Measurements from ENCODE around the gene ADAM12. TPM values are rescaled to one million over a fixed set of nuclear protein-coding genes. Genes with fewer than 3 reads are reported as not detected.

ADAM12 gene
- polyA plus RNA-seq, 1 of the 3 experiments (the other 2 are of a cell fraction) = 25.0 TPM

- no peak for TF ChIP-seq REST (IDR thresholded peaks at IDR 0.05; ENCODE audit: low read depth, low read length)
Measured at GRCh38 chr10:126243306-126243705, 145.0 kb downstream of the ADAM12 start (continued).

- no peaks in the 10 kb centered on the region for H3K27me3 ChIP-seq (ENCODE audit: insufficient read depth)
- H3K4me1 ChIP-seq (ENCODE audit: control insufficient read depth in 1 of 2, insufficient read depth in 2 of 2, low read depth in 1 of 2, low read length in 1 of 2) = peaks cover 26 to 30% of the 10 kb centered on the region in 2 experiments
- CTCF ChIA-PET = interaction anchor here (0.6 to 2.3 kb wide), 3 partner anchors 144 to 393 kb away, joined by 3 to 10 read pairs (median 3); no protein-coding TSS in a partner anchor
- H3K4me3 ChIP-seq (ENCODE audit: low read depth in 2 of 2, low read length in 1 of 2) = no peak overlapping the region
- H3K79me2 ChIP-seq (ENCODE audit: insufficient read depth) = no peaks in the 10 kb centered on the region
- H3K27ac ChIP-seq (ENCODE audit: low read depth in 2 of 2, low read length in 1 of 2) = peak overlapping the region; percentile 89 to 98
- no peaks in the 10 kb centered on the region for H3K9me2 ChIP-seq
- no peak overlapping the region for H2AFZ ChIP-seq (ENCODE audit: low read depth)
- peak overlapping the region; percentile 1; the same call in 1 of the 2 replicates for H3K4me2 ChIP-seq
- POLR2A ChIA-PET = interaction anchor here (0.7 kb wide), 1 partner anchor 185 kb away, joined by 3 read pairs; no protein-coding TSS in a partner anchor
- no peak overlapping the region for H3K9ac ChIP-seq
- H3K36me3 ChIP-seq (replicated peaks in 1 of 2; ENCODE audit: control insufficient read depth in 1 of 2, insufficient read depth in 2 of 2, low read length in 1 of 2) = no peaks in the 10 kb centered on the region
- H3F3A ChIP-seq (replicated peaks; ENCODE audit: insufficient read depth) = peaks cover 14% of the 10 kb centered on the region
- no peaks in the 10 kb centered on the region for H3K9me3 ChIP-seq
- 70% methylated on average over 11 of the region's 13 CpGs for WGBS (ENCODE audit: low lambda C conversion rate)
- TF ChIP-seq MEF2A (IDR thresholded peaks at IDR 0.05; ENCODE audit: borderline replicate concordance, low read depth) (no peak), RAD21 (IDR thresholded peaks at IDR 0.05; ENCODE audit: low read length) (no peak), YY1 (IDR thresholded peaks at IDR 0.05; ENCODE audit: low read depth) (no peak), NRF1 (IDR thresholded peaks at IDR 0.05; ENCODE audit: low read depth, low read length) (no peak), JUND (IDR thresholded peaks at IDR 0.05) (no peak), RFX5 (IDR thresholded peaks at IDR 0.05; ENCODE audit: low read length) (no peak), CTCF (IDR thresholded peaks at IDR 0.05) (no peak), POLR2AphosphoS5 (IDR thresholded peaks at IDR 0.05; ENCODE audit: low read depth, low read length) (no peak), EZH2phosphoT487 (IDR thresholded peaks at IDR 0.05; ENCODE audit: borderline replicate concordance, low read depth) (no peak), MAX (IDR thresholded peaks at IDR 0.05; ENCODE audit: low read depth) (peak; percentile 90), MXI1 (IDR thresholded peaks at IDR 0.05; ENCODE audit: low read depth, low read length) (no peak; the same call in 1 of the 2 replicates), TCF12 (IDR thresholded peaks at IDR 0.05) (peak; percentile 75), IRF3 (IDR thresholded peaks at IDR 0.05; ENCODE audit: low read depth, low read length) (no peak), RCOR1 (IDR thresholded peaks at IDR 0.05; ENCODE audit: low read length) (0 out of 2 replicates have a peak, but pooled peaks have one; percentile 8), SIN3A (IDR thresholded peaks at IDR 0.05; ENCODE audit: borderline replicate concordance, low read depth, low read length) (0 out of 2 replicates have a peak, but pooled peaks have one; percentile 24), CHD2 (IDR thresholded peaks at IDR 0.05; ENCODE audit: low read length, partially characterized antibody) (peak; percentile 20), NFIC (IDR thresholded peaks at IDR 0.05; ENCODE audit: borderline replicate concordance) (peak; percentile 56), ELF1 (IDR thresholded peaks at IDR 0.05) (no peak)
- H4K20me1 ChIP-seq (ENCODE audit: insufficient read depth) = no peaks in the 10 kb centered on the region
- DNase-seq = peak; percentile 80
Measured at GRCh38 chr10:126242397-126243260, 145.6 kb downstream of the ADAM12 start.

All from SK-N-SH (cell line).